Measurements from ENCODE around the gene COBL.

- TF ChIP-seq POLR2A (IDR thresholded peaks at IDR 0.05; ENCODE audit: low read depth, low read length) (no peak), JUN (IDR thresholded peaks at IDR 0.05; ENCODE audit: borderline replicate concordance, insufficient read depth, insufficient read length, low read depth) (no peak), CTCF (IDR thresholded peaks at IDR 0.05; ENCODE audit: extremely low read depth in 1 of 2, insufficient read depth in 1 of 2, low read depth in 1 of 2, low read length in 2 of 2) (no peak), MAX (IDR thresholded peaks at IDR 0.05; ENCODE audit: insufficient read depth, insufficient read length) (no peak), POLR2AphosphoS5 (IDR thresholded peaks at IDR 0.05; ENCODE audit: insufficient read depth, low read depth, low read length) (no peak), FOS (IDR thresholded peaks at IDR 0.05; ENCODE audit: borderline replicate concordance, insufficient read depth, low read length) (no peak), EZH2 (IDR thresholded peaks at IDR 0.05; ENCODE audit: borderline replicate concordance, low read depth, low read length, severe bottlenecking) (no peak)
Observed at GRCh38 chr7:51267169-51267568, 49.4 kb downstream of the COBL start.
